GM19397 (cell line): ENCODE measurements around the gene MRPS5.
"Not testable (repeated sequence)": the region's sequence is repeated elsewhere in the genome, so short reads cannot be mapped to it uniquely, and the experiment has no call there.

Experiments used
- ATAC-seq: cut with Tn5 transposase; IDR thresholded peaks from one replicate; pipeline ENCODE4 v1.9.1; 2021; ENCODE audit warnings: mild to moderate bottlenecking, moderate library complexity; ENCODE audit not compliant: unreplicated experiment

MRPS5 gene

DNA sequence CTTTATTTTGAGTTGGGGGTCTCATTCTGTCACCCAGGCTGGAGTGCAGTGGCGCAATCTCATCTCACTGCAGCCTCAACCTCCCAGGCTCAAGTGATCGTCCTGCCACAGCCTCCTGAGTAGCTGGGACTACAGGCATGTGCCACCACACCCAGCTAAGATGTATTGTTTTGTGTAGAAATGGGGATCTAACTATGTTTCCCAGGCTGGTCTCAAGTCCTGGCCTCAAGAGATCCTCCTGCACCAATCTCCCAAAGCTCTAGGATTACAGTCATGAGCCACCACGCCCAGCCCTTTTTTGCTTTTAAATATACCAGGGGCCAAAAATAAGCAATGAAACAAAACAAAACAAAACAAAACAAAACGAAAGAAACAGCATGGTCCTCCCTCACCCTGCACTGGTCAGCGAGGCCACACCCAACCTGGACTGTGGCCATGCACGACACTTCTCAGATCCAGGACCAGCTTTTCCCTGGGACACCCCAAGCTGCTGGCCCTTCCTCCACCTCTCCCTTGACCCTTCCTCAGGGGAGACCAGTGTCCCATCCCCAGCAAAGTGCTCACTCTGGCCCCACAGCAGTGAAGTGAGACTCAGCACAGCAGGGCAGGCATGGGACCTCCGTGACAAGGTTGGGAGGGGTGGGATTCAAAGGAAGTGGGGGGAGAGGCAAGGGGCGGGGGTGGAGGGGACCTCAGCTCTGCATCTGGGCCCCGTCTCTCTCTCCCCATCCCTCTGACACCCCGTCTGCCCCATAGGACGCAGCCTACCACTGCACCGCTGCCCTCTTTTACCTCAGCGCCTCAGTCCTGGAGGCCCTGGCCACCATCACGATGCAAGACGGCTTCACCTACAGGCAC is 72.6 kb downstream of the MRPS5 start:
- ATAC-seq, result no peak

DNA sequence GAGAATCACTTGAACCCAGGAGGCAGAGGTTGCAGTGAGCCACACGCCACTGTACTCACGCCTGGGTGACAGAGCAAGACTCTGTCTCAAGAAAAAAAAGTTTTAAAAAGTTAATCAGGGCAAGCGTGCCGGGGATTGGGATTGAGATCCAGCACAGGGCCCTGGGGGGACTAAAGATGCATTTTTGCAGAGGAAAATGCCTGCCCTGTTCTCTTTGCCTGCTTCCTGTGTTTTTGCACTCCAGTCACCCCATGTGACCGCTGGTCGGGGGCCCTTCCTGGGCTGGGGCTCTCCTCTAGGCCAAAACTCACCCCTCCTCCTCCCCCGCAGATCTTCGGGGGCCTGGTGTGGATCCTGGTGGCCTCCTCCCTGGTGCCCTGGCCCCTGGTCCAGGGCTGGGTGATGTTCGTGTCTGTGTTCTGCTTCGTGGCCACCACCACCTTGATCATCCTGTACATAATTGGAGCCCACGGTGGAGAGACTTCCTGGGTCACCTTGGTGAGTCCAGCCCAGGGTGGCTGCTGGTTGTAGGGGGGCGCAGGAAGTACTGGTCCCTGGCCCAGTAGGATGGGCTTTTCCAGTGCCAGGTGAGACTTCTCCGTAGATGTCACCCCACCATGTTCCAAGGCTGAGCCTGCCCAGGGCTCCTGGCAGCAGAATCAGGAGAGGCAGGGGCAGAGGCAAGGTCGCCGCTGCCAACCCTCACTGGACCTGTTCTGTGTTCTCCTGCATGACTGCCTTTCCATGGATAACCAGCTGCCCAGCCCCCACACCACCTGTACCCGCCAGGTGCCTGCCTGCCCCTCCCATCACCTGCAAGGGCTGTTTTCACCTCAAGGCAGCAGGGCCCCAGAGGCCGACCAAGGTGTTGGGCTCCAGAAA is 73.7 kb downstream of the MRPS5 start:
- ATAC-seq, result no peak

DNA sequence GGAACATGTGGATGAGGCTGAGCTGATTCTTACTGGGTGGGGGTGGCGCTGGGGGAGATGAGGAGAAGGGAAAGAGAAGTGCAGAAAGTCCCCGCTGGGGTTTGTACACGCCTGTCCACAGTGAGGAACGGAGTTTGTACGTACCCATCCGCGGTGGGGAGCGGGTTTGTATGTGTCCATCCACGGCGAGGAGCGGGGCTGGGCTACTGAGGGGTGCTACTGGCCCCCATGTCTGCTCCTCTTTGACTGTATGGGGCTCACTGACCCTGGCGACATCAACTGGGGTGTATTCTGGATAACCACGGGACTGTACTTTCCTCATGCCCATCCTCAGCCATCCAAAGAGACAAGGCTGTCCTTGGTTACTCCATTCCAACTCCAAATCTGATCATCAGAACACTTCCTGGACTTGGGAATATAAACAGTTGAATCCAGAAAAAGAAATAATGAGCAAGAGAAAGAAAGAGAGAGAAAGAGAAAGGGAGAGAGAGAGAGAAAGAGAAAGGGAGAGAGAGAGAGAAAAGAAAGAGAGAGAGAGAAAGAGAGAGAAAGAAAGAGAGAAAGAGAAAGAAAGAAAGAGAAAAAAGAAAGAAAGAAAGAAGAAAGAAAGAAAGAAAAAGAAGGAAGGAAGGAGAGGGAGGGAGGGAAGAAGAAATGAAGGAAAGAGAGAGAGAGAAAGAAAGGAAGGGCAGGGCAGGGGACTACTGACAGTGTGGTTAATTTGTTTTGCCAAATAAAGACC is 75.1 kb downstream of the MRPS5 start:
- ATAC-seq, result no peak

DNA sequence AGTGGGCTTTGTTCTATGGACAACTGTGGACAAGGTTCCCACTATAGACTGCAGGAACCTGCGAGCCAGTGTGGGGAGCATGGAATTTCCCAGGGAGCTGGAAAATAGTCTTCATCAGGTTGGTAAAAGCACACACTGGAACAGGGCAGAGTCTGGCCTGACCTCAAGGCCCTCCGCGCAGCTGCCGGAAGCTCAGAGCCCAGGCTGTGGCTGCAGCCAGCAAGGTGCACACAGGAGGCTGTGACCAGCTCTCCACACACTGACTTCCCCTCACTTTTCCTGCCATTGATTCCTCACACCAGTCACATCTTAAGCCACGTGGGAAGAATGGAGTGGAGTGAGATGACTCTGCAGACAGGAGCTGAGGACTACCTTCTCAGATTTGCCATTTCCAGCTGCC is 77.0 kb downstream of the MRPS5 start:
- no peak for ATAC-seq

DNA sequence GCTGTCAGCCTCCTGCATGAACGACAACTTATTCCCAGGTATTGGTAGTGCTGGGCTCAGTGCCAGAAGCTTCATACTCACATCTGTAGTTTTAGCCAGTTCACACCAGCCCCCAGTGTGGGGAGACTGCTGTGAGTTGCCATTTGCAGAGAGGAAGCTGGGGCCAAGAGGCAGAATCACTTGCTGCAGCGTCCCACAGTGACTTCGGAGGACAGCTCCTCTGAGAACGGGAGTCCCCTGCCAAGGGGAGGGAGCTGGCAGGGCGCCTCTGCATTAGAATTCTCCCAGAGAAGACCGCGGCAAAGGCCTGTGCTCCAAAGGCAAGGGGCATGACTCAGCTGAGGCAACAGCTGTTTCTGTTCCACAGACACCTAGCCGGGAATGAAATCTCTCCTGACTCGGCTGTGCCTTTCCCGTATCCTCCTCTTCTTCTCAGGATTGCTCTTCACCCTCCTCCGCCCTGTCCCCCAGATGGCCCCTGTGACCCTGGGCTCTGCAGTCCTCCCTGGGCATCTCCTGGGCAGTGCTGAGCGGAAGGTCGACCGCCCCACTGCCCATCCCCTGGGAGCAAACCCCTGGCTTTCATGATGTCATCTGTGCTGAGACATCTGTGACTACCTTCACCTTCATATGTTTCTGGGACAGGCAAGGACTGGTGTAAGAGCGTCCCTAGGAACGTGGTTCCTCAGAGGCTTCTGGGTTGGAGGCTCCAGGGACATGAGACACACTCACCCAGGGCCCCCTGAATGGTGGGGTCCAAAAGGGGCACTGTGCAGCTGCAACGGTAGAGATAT is 78.1 kb downstream of the MRPS5 start:
- no peak for ATAC-seq

DNA sequence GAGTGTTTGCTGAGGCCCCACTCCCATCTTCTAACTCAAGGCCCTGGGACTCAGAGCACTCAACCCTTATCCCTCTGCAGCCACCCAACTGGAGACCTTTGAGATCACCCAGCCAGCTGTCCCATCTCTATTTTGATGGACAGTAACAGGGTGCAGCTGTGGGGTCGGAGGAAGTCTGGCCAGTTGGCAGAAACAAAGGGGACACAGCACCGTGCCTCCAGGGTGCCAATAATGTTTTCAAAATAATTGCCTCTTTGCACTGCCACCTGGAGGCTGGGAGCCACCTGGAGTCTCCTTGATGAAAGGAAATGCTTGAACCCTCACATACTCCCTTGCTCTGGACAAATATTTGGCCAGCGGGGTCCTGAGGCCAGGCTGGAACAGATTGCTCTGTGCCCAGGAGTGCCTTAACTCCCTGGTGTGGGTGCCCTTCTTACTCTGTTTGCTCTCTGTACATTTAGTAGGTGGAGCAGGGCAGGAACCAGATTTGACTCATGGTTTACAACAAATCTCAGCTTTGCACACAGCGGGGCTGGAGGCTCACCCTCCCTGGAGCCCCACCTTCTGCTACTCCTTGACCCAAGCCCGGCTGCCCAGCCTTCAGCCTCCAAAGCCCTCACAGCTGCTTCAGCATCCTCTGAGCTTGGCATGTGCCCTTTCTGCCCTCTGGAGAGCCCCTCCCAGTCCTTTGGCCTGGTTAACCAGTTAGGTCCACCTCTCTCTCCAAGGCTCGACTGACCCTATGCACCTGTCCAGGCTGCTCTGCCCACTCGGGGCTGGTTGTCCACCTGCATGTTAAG is 78.9 kb downstream of the MRPS5 start:
- ATAC-seq, result no peak

DNA sequence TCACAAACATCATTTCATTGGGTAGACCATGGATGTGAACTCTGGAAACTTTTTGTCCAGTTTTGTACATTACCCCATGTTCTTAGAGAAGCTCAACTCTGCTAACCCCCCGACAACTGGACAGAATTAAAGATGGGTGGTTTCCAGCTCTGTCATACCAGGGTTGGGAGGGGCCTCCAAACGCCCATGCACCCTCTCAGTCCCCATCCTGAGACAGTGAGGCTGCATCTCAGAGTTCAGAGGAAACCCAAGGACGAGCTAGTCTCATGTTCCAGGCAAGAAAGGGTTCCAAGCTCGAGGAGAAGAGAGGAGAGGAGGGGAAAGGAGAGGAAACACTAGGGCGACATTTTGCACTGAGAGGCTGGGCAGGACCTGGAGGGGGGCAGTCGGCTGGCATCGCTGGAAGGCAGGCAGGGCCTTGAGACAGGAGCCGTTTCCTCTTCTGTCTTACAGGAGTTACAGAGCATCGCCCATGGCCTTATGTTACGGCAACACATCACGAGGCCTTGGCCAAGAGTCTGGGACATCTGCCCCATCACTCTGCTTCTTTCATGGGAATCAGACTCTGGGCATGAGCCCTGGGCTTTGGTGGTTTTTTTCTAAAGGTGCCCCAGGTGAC is 79.7 kb downstream of the MRPS5 start:
- no peak for ATAC-seq

DNA sequence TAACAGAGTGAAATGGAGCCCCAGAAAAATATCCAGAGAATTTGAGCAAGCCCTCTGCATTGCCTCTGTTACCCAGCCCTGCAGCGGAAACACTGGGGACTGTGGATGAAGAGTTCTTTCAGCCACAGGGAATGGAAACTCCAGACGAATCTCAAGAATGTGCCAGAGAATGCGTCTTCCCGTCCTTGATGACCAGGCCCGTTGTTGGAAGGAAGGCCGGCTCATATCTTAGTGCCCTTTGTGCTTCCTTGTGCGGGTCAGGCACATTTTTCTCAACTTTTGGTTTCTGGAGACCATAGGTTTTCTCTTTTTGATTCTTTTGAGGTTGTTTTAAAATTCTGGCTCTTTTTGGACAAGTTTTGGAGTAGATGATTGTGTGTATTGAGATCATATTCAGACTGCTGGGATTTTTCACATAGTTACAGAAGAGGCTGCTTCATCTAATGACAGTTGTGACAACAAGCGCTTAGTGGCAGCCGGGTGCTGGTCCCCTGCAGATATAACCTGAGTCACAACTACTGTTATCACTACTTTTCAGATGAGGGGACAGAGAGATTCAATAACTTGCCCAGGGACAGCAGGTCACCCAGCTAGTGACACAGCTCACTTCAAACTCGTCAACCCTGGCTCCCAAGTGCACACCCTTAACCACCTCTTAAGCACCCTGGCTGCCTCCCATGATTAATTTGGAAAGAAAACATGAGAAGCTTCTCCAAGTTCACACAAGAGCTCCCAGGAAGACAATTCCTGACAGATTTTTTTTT is 80.4 kb downstream of the MRPS5 start:
- ATAC-seq, result no peak

DNA sequence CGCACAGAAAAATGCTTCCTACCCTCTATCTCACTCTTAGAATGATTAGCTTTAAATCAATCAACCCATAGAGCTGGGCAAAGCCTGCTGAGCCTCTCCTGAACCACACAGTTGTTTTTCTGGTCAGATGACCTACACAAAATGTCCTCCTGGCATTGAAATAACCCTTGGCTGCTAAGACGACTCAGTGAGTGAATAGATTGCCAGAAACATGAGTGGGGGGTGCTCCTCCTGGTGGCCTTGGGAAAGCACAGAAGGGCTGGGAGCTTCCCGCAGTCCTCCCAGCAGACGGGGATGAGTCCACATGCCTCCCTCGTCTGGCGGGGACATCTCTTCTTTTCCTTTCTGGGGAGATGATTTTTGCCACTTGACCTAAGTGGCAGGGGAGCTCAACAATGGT is 81.2 kb downstream of the MRPS5 start:
- ATAC-seq, result no peak

DNA sequence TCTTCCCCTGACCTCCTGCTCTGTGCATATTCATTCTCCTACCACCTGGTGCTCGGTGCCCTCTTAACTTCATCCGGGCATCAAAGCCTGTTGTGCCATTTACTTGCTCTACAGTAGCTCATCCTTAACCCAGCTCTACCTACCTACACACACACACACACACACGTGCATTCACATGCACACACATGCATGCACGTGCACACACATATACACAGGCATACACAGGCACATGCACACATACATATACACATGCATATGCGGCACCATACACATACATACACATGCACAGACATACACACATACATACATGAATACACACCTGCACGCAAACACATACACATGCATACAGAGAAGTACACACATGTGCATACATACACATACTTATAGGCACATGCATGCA is 81.6 kb downstream of the MRPS5 start:
- no peak for ATAC-seq

DNA sequence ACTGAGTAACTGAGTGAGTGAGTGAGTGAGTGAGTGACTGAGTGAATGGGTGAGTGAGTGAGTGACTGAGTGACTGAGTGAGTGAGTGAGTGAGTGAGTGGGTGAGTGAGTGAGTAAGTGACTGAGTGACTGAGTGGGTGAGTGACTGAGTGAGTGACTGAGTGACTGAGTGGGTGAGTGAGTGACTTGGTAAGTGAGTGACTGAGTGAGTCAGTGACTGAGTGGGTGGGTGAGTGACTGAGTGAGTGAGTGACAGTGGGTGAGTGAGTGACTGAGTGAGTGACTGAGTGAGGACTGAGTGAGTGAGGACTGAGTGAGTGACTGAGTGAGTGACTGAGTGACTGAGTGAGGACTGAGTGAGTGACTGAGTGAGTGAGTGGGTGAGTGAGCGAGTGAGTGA is 82.2 kb downstream of the MRPS5 start:
- no peak for ATAC-seq

DNA sequence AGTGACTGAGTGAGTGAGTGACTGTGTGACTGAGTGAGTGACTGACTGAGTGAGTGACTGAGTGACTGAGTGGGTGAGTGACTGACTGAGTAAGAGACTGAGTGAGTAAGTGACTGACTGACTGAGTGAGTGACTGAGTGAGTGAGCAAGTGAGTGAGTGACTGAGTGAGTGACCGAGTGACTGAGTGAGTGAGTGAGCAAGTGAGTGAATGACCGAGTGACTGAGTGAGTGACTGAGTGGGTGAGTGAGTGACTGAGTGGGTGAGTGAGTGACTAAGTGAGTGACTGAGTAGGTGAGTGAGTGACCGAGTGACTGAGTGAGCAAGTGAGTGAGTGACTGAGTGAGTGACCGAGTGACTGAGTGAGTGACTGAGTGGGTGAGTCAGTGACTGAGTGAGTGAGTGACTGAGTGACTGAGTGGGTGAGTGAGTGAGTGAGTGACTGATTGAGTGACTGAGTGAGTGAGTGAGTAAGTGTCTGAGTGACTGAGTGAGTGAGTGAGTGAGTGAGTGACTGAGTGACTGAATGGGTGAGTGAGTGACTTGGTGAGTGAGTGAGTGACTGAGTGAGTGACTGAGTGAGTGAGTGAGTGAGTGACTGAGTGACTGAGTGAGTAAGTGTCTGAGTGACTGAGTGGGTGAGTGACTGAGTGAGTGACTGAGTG is 82.8 kb downstream of the MRPS5 start:
- no peak for ATAC-seq

DNA sequence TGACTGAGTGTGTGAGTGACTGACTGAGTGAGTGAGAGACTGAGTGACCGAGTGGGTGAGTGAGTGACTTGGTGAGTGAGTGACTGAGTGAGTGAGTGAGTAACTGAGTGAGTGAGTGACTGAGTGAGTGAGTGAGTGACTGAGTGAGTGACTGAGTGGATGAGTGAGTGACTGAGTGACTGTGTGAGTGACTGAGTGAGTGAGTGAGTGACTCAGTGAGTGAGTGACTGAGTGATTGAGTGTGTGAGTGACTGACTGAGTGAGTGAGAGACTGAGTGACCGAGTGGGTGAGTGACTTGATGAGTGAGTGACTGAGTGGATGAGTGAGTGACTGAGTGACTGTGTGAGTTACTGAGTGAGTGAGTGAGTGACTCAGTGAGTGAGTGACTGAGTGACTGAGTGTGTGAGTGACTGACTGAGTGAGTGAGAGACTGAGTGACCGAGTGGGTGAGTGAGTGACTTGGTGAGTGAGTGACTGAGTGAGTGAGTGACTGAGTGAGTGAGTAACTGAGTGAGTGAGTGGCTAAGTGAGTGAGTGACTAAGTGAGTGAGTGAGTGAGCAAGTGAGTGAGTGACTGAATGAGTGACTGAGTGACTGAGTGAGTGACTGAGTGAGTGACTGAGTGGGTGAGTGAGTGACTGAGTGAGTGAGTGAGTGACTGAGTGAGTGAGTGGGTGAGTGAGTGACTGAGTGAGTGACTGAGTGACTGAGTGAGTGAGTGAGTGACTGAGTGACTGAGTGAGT is 83.6 kb downstream of the MRPS5 start:
- not testable (repeated sequence) for ATAC-seq

DNA sequence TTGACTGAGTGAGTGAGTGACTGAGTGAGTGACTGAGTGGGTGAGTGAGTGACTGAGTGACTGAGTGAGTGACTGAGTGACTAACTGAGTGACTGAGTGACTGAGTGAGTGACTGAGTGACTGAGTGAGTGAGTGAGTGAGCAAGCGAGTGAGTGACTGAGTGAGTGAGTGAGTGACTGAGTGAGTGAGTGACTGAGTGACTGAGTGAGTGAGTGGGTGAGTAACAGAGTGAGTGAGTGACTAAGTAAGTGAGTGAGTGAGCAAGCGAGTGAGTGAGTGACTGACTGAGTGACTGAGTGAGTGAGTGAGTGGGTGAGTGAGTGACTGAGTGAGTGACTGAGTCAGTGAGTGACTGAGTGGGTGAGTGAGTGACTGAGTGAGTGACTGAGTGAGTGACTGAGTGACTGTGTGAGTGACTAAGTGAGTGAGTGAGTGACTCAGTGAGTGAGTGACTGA is 84.2 kb downstream of the MRPS5 start:
- ATAC-seq, result no peak

DNA sequence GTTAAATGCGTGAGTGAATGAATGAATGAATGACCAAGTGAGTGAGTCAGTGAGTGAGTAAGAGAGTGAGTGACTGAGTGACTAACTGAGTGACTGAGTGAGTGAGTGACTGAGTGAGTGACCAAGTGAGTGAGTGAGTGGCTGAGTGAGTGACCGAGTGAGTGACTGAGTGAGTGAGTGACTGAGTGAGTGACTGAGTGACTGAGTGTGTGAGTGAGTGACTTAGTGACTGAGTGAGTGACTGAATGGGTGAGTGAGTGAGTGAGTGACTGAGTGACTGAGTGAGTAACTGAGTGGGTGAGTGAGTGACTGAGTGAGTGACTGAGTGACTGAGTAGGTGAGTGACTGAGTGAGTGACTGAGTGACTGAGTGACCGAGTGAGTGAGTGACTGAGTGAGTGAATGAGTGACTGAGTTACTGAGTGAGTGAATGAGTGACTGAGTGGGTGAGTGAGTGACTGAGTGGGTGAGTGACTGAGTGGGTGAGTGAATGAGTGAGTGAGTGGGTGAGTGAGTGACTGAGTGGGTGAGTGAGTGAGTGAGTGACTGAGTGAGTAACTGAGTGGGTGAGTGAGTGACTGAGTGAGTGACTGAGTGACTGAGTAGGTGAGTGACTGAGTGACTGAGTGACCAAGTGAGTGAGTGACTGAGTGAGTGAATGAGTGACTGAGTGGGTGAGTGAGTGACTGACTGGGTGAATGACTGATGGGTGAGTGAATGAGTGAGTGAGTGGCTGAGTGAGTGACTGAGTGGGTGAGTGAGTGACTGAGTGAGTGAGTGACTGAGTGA is 84.8 kb downstream of the MRPS5 start:
- no peak for ATAC-seq
